NCI-H748 treated with DMSO at 0.1 percent for 48 hours (cell line): ENCODE data around the gene FAM135A.
"Not testable (repeated sequence)": the region's sequence is repeated elsewhere in the genome, so short reads cannot be mapped to it uniquely, and the experiment has no call there.

Experiments used
- DNase-seq: peaks from one replicate; lab custom pipeline; 2025; lab: John Stamatoyannopoulos, UW

The FAM135A gene

GRCh38 chr6:70547905-70548304 lies 134.6 kb downstream of the FAM135A start:
- DNase-seq, result no peak

- DNase-seq, result no peak
These were observed 136.0 kb downstream of the FAM135A start for GRCh38 chr6:70549327-70549726.

- no peak for DNase-seq
These were observed 138.3 kb downstream of the FAM135A start for GRCh38 chr6:70551566-70551965.

GRCh38 chr6:70552286-70552940 lies 139.1 kb downstream of the FAM135A start:
- DNase-seq, result not testable (repeated sequence)

- no peak for DNase-seq
These were observed 139.7 kb downstream of the FAM135A start for GRCh38 chr6:70552974-70553373.

- no peak for DNase-seq
These were observed 144.7 kb downstream of the FAM135A start for GRCh38 chr6:70557998-70558397.

- DNase-seq, result not testable (repeated sequence)
These were observed 149.1 kb downstream of the FAM135A start for GRCh38 chr6:70562401-70562800.

GRCh38 chr6:70563530-70563929 lies 150.2 kb downstream of the FAM135A start:
- no peak for DNase-seq

GRCh38 chr6:70566751-70567382 lies 153.6 kb downstream of the FAM135A start, which contains the start of gene SDHAF4:
Gene SDHAF4 (plus strand): TSS chr6:70566930. CDS start chr6:70566941, 11 bp downstream.
- DNase-seq, result peak; percentile 82

GRCh38 chr6:70574643-70575042 lies 161.3 kb downstream of the FAM135A start:
- no peak for DNase-seq

GRCh38 chr6:70575899-70576495 lies 162.7 kb downstream of the FAM135A start:
- DNase-seq, result no peak

GRCh38 chr6:70586114-70586513 lies 172.8 kb downstream of the FAM135A start:
- DNase-seq, result no peak

GRCh38 chr6:70590400-70590799 lies 177.1 kb downstream of the FAM135A start:
- no peak for DNase-seq

- no peak for DNase-seq
These were observed 179.2 kb downstream of the FAM135A start for GRCh38 chr6:70592391-70593117.

- no peak for DNase-seq
These were observed 179.8 kb downstream of the FAM135A start for GRCh38 chr6:70593118-70593486.

GRCh38 chr6:70599187-70599586 lies 185.9 kb downstream of the FAM135A start:
- no peak for DNase-seq

- no peak for DNase-seq
These were observed 187.7 kb downstream of the FAM135A start for GRCh38 chr6:70601014-70601413.

- DNase-seq, result no peak
These were observed 190.9 kb downstream of the FAM135A start for GRCh38 chr6:70604254-70604653.

GRCh38 chr6:70607371-70607770 lies 194.1 kb downstream of the FAM135A start:
- DNase-seq, result not testable (repeated sequence)

GRCh38 chr6:70609181-70609580 lies 195.9 kb downstream of the FAM135A start:
- not testable (repeated sequence) for DNase-seq
